ENCODE data around the gene ENHO.

Gene ENHO

DNA sequence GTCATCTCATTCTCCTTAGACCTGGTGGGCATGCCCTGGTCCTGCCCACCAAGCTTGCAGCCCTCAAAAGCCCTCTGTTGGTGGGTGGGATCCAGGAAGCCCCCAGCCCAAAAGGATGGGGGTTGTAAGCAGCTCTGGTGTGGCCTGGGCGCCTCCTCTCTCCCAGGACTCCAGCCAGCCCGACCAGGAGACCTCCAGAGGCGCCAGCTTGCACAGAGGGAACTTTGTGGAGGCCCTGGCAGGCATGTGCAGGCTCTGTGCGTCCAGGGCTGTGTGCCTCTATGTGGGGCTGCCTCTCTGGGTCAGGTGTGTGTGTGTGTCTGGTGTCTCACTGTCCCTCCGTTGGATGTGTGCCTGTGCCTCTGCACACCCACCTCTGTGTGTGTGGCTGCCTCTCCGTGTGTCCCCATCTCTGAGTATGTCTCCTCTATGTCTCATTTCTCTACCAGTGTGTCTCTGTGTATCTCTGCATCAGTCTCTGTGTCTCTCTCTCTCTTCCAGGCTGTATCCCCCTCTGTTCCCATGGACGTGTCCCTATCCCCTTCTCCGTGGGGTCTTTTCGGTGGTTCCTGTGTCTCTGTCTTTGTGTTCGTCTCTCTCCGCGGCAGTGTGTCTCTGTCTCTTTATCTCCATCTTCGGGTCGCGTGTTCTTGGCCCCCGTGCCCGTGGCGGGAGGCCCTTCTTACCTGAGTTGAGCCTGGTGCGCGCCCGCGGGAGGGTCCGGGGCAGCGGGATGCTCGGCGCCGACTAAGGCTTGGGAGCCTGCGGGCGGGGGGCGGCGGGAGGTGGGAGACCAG, 501 bp downstream of the ENHO start:
- no peak for DNase-seq

DNA sequence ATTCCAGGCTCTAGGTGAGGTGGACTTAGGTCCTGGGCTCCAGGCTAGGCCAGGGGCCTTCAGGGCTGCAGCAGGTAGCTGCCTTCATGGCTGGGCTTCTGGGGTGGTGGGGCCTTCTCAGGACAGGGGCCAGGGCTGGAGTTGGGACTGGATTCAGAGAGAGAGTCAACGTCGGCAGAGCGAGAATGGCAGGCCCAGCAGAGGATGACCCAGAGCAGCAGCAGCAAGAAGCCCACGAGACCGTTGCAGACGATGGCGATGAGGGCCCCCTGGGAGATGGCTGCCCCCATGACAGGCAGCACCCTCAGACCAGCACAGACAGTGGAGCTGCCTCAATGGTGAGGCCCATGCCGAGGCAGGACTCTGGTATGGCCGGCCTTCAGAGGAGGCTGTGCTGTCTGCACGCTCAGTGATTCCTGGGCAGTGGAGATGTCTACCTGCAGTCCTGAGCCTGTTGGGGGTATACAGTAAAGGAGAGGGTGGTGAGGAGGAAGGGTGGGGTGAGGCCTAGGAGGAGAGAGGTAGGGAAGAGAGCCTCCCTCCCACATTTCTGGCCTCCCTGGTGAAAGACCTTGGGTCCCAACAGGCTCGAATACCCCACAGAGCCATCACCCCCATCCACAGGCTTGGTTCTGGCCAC, 1.3 kb downstream of the ENHO start:
- no peak for DNase-seq

DNA sequence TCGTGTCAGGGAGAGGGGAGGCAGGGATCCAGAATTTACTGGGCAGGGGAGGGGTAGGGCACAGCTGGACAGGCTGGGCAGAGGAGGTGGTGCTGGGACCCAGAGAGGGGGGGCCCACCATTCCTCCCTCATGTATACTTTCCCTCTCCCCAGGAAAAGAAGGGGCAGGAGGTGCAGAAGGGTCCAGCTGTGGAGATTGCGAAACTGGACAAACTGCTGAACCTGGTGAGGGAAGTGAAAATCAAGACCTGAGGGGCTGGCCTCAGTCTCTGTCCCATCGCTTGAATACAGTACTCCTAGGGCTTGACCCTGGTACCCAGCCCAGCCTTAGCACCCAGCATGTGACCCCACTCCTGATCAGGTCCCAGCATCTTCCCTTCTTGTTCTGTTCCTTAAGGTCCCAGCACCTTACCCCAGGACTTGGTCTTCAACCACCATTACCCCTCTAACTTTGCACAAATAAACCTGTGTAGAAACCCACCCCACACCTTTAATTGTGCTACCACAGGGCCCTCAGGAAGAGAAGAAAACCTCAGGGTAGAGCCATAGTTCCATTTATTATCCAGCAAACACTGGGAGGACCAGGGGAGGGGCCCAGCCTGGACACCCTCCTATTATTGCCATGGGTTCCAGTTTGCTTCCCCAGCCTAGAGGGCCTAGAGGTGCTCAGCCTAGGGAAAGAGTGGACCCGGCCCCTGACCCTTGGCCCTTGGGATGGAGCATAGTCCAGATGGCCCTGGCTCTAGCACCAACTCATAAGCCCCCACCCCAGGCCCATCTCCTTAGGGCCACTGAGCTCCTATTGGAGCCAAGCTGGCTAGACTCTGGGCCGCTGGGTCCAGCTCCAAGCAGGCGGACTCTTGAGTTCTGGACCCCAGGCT, 2.0 kb downstream of the ENHO start:
- DNase-seq = no peak

DNA sequence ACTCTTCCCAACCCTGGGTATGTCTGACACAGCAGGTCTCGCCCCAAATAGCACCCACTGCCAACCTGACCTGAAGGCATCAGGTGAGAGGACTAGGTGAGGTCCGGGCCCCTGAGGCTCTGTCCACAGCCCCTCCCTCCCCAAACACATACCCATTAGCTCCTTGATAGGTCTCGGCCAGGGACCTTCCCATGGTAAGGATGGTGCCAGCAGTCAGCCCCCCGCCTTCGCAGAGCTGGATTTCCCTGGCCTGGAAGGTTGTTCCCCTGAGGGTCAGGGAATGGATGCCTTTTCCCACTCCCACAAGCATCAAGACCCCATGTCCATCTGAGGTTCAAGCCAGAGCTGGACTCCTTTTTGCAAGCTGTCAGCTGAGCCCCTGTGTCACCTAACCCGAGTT, 2.7 kb downstream of the ENHO start:
- no peak for DNase-seq

DNA sequence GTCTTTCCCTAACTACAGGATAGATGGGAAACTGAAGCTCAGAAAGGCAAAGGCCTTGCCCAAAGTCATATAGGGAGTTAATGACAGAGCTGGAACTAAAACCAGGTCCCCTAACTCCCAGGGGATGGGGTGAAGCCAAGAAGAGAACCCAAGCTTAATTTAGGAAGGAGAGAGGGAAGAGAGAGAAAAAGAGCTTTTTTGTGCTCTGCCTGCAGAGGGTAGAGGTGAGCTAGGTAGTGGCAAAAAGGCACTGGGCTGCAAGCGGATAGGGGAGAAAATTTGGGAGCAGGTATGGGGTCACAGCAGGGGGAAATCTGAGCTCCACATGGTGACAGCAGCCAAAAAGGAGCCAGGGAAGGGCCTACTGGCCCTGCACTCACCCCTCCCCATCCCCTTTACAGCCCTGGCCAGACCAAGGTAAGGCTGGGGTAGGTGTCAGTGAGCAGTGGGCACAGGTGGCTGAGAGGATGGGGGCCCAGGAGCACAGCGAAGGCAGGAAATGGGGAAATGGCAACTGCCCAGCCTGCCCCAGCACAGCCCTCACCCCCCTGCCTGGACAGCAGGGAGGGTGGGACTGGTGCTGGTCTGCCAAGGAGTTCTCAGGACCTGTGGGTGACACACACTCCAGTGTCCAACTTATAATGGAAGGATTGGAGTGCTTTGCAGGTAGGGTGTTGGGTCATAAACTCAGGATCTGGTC, 3.3 kb downstream of the ENHO start:
- DNase-seq = no peak

DNA sequence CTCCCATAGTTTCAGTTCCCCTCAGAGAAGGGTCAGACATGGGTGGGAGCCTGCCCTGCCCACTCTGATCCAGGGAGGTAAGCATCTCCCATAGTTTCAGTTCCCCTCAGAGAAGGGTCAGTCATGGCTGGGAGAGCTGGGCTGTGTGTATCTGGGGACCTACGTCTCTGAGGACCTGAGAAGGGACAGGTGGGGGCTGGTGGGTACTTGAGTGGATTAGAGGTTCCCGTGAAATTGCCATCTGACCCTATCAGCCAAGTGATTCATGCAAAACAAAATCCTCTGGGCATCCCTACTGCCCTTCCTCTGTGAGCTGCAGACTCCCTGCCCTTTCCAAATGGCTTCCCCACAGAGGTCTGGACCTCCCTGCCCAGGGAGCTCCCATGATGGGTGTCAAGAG, 3.9 kb downstream of the ENHO start:
- no peak for DNase-seq

DNA sequence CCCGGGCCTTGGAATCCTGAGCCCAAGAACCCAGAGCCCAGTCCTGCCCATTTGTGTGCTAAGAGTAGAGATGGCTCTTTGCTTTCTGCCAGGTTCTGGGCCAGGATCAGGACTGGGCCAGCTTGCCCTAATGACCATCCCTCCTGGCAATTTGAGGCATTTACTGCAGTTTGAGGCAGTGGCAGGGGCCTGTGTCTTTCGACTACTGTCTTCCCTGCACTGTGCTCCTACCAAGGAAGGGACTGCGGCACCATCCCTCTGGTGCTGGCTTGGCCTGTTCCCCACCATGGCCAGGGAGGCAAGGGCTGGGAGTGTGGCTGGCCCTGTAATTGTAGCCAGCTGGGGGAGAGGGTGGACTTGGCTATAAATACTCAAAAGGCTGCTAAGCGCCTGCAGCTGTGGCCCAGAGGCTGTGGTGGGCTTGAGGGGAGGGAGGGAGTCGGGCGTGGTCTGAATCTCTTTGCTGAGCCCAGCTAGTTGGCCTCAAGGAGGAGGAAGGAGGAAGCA, 4.6 kb downstream of the ENHO start:
- DNase-seq = no peak

DNA sequence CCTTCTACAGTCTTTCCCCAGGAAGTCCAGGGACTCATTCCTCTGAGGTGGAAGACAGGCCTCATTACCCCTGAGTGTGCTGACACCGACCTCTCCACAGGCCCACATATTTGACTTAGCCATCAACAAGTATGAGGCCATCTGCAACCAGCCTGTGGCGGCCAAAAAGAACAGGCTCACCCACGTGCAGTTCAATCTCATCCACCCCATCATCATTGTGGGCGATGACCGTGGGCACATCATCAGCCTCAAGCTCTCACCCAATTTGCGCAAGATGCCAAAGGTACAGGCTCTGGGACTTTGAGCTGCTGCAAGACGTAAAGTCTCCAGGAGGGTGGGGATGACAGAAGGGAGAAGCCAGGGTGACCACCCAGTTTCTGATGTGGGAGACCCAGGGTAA, 5.6 kb downstream of the ENHO start:
- no peak for DNase-seq

DNA sequence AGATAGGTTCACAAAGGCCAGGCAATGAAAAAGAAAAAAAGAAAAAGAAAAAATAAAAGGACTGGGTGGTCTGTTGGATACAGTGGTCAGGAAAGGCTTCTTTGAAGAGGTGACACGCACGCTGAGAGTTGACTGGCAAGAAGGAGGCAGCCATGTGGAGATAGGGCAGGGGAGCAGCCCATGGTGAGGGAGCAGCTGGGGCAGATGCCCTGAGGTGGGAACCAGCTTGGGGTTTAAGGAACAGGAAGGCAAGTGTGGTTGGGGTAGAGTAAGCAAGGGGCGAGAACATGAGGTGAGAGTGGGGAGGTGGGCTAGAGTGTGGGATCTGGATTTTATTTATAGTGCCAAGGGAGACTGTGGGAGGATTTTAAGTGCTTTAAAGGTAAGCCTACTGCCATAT, 6.8 kb downstream of the ENHO start:
- no peak for DNase-seq

DNA sequence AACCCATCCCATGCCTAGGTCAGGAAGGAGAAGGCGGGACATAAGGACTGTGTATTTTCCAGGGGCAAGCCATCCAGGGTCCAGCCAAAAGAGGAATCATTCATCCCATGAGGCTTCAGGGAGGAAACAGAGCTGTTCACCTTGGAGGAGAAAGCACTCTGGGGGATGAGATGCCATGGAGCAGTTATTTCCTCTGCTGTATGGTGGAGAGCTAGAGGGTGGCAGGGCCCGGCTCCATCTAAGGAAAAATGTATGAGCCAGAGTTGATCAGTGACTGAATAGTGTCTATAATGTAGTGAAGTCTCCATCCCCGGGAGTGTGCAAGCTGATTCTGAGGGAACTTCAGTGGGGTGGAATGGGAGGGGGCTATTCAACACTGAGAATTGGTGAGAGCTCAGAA, 8.0 kb downstream of the ENHO start:
- DNase-seq = no peak

DNA sequence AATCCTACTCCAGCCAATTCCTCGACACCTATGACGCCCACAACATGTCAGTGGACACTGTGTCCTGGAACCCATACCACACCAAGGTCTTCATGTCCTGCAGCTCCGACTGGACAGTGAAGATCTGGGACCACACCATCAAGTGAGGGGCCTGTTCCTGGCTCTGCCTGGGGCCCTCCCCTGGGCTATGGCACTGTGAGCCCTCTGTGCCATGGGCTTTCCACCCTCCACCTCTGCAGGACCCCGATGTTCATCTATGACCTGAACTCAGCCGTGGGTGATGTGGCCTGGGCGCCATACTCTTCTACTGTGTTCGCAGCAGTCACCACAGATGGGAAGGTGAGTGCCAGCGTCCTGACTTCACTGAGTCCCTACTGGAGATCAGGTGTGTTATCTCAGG, 8.4 kb downstream of the ENHO start:
- DNase-seq = no peak

DNA sequence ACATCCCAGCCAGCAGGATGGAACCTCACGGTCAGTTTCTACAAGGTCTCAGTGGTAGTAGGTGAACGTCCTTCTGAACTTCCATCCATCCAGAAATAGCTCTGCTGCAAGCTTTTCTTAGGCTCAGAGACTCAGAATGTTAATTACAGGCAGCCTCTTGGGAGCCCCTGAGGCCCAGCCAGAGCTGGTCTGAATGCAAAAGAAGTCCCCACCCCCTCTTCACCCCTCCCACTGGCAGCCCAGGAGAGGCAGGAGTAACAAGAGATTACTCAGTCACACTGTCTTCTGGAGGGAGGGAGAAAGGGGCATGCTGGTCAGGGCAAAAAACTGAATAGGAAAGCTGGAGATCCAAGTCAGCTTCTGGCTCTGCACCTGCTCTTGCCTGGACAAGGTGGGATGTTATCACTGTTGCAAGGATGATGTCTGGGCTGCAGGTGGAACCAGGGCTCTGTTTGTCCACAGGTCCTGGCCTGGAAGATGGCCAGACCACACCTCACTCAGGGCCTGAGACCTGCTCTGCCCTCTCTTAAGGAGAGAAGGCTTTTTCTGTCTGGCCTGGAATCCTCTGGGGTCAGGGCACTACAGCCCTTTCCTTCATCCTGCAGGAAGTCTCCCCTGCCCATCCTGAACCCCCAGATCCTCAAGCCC, 9.1 kb downstream of the ENHO start:
- no peak for DNase-seq

DNA sequence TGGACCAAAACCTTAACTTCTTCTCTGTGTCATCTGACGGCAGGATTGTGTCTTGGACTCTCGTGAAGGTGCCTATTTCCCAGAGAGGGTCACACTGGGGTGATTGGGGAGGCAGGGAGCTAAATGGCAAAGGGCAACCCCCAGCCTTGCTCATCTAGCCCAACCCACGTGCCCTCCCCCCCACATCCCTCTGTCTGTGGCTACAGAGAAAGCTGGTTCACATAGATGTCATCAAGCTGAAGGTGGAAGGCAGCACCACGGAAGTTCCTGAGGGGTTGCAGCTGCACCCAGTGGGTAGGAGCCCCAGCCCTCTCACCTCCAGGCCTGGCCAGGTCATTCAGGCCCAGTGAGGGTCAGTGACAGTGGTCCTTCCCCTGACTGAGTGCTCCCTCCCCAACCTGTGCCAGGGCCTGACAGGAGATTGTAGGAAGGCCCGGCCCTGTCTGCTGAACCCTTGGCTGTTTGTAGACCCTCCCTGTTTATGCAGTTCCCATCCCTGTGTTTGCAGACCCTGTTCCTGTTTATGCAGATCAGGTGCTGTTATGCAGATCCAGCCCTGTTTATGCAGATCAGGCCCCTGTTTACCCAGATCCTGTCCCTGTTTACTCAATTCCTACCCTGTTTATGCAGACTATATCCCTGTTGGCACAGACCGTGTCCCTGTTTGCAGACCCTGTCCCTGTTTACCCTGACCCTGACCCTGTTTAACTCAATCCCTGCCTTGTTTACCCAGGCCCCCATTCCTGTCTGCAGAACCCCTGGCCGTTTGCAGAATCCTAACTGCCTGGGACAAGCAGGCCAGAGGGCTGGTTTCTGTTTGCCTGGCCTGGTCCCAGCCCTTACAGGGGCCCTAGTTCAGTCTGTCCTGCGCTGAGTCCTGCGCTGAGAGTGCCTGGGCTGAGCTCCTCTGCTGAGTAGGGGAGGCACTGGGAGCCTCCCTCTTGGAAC, 10.4 kb downstream of the ENHO start:
- no peak for DNase-seq

DNA sequence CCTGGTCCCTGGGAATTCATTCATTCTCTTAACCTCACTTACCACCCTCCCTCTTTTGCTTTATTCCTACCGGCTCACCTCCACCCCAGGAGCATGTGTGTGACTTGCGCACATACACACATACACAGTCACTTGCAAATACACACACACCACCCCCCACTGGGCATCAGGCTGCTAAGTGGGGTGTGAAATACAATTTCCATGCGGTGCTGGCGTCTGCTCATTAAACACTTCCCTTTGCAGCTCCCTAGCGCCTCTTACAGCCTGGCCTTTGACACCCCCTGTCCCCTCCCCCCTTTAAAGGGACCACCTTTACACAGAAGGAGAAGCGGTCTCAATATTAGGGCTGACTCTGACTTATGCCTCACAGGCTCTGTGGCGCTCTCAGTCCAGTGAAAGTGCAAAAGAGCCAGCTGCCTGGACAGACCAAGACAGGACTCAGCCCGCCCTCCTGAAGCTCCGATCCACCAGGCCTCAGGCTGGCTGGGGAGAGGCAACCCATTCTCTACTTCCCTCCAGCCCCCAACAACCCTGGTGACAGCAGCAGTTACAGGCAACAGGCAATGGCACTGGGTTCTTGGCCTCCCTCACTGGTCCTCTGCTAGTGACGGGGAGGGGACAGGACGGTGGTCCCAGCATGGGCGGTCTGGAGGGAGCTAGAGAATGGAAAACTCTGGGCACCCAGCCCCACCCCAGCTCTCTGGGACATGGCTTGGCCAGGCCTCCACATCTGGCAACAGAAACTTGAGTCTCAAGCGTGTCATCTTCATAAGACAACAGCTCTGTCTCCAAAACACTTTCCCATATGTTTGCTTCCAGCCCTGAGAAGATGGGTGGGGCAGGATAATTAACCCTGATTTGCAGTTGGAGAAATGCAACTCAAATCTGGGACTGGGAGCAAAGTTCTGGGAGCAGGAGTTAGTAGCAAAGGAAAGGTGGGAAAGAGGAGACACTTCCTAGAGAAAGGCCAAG, 12.0 kb downstream of the ENHO start:
- no peak for DNase-seq

DNA sequence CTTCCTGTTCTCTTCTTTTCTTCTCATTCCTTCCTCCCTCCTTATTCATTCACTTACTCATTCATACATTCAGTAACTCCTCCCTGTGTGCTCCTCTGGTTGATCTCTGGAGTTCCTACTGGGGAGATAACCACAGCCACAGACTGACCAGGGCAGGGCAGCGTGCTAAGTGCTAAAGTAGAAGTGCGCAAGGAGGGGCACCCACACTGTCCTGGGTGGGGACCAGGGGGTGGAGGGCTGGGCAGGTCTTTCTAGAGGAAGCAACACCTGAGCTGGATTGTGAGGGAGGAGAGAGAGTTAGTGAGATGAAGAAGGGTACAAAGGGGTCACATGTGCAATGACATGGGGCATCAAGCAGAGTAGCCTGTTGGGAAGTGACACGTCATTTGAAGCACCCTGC, 13.8 kb downstream of the ENHO start:
- no peak for DNase-seq

DNA sequence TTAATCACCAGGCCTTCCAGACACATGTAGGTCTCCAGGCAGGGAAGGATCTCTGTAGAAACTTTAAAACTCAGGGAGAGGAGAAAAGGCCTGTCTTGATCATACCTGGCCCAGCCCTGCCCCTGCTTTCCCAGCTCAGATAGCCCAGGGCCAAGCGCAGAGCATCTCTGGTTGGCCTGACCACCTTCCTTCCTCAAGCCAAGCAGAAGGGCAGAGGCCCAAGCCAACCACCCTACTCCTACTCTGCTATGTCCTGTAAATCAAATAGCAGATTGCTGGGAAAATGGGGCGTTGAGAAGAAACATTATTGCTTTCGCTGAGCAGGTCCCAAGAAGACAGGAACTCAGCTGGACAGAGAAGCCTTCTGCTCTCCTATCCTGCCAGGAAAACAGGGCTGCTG, 14.3 kb downstream of the ENHO start:
- DNase-seq = no peak

DNA sequence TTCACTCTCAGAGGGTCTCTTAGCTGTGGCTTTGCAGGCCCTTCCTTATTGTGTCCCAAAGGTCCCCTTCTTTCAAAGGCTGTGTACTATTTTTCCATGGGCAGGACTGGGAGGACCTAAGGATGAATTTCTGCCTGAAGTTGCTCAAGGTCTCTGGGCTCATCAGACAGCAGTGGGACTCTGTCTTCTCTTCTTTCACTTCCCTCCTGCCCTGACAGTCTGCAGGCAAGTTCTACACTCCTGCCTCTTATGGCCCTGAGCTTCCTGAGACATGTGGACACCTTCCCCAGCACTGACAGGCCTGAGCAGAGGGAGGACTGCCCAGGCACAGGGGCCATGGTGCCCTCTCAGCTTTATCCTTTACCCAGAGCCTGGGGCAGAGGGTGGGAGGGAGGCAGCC, 14.8 kb downstream of the ENHO start:
- DNase-seq = no peak

DNA sequence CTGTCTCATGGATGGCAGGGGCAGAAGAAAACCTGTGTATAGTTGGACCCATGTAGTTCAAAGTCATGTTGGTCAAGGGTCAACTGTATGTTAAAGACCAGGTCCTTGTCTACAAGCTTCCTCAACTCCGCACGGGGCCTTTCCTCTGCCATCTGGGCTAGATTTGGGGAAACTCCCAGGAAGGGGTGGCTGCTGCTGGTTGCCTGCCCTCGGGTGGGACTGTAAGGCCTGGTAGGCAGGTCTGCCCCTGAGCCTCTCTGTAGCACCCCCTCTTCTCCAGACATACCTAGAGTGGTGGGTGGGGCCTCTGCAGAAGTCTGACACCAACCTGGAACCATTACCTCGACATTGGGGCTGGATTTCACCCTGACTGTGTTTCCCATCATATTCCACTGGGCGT, 15.2 kb downstream of the ENHO start:
- DNase-seq = no peak

DNA sequence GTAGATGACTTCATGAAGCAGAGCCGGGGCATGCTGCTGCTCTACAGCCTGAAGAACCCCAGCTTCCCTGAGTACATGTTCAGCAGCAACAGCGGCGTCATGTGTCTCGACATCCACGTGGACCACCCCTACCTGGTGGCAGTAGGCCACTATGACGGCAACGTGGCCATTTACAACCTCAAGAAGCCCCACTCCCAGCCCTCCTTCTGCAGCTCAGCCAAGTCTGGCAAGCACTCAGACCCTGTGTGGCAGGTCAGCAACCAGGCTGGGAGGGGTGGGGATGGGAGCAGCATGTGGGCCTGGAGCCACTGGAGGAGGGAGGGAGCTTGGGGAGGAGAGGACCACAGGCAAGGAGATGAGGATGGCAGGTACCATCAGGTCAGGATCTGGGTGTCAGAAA, 16.2 kb downstream of the ENHO start:
- DNase-seq = no peak

Data from hematopoietic multipotent progenitor cell treated with erythropoietin and hydrocortisone succinate and interleukin-3 and kit ligand, for 6 days (in vitro differentiated cells).